Astrocyte of the cerebellum (primary cell): Measurements from ENCODE around the gene SLC43A3.

ENCODE experiments used
- DNase-seq: peaks from one replicate; pipeline ENCODE4 v3.0.0-alpha.2; 2011; ENCODE audit warnings: low read depth
- H3K4me3 ChIP-seq: 2 replicates; pipeline ENCODE4 v1.5.1; 2011; ENCODE audit warnings: mild to moderate bottlenecking, low read depth, low read length, moderate library complexity
- in situ Hi-C: cut with HindIII; loops from 2 replicates; pipeline ENCODE4 v1.10.0; 2017; ENCODE audit warnings: low sequenced_read_pairs
- TF ChIP-seq, protein P1 (sequence below): IDR thresholded peaks from 2 replicates; pipeline ENCODE4 v1.5.1; 2012; ENCODE audit warnings: low read length, low read depth, moderate library complexity, mild to moderate bottlenecking; ENCODE audit errors: missing control alignments

The SLC43A3 gene

DNA sequence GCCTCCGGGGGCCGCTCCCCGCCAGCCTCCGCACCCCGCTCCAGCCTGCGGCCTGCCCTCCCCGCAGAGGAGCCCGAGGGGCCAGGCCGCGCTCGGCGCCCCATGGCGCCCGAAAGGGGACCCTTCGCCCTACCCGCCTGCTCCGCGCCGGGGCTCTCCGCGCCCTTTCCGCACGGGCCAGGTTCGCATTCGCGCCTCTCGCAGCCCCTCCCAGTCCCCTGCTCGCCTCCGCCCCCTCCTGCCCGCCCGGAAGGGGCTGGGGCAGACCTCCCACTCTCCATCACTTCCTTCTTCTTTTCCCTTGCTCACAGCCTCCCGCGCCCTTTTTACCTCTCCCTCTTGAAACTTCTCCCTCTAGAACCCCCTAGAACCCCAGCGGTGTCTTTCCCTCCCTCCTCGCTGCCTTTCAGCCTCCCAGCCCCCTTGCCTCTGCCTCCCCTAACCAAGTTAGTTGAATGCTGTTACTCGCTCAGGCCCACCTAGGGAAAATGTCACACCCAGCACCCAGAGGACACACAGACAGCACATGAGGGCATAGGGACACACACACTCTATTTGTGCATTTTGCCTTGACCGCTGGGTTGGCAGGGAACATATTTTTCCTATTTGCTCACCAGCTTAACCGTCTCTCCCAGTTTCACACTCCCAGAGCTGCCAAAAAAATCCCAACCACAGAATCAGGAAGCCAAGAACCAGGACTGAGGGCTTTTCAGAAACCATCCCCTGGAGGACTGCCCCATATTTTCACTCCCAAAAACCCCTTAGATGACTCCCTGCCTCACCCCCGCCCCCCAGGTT is at the start of gene SLC43A3:
TSS of gene SLC43A3 (minus strand) at position 193 of the 798 bp plus-strand sequence. CDS start 949 bp downstream, outside the sequence.
- peak within 1 kb of the TSS; percentile 46 for H3K4me3 ChIP-seq
- in situ Hi-C loops = no loop called here
- TF ChIP-seq, protein P1, sequence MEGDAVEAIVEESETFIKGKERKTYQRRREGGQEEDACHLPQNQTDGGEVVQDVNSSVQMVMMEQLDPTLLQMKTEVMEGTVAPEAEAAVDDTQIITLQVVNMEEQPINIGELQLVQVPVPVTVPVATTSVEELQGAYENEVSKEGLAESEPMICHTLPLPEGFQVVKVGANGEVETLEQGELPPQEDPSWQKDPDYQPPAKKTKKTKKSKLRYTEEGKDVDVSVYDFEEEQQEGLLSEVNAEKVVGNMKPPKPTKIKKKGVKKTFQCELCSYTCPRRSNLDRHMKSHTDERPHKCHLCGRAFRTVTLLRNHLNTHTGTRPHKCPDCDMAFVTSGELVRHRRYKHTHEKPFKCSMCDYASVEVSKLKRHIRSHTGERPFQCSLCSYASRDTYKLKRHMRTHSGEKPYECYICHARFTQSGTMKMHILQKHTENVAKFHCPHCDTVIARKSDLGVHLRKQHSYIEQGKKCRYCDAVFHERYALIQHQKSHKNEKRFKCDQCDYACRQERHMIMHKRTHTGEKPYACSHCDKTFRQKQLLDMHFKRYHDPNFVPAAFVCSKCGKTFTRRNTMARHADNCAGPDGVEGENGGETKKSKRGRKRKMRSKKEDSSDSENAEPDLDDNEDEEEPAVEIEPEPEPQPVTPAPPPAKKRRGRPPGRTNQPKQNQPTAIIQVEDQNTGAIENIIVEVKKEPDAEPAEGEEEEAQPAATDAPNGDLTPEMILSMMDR = no peak
- peak; percentile 94 for DNase-seq

DNA sequence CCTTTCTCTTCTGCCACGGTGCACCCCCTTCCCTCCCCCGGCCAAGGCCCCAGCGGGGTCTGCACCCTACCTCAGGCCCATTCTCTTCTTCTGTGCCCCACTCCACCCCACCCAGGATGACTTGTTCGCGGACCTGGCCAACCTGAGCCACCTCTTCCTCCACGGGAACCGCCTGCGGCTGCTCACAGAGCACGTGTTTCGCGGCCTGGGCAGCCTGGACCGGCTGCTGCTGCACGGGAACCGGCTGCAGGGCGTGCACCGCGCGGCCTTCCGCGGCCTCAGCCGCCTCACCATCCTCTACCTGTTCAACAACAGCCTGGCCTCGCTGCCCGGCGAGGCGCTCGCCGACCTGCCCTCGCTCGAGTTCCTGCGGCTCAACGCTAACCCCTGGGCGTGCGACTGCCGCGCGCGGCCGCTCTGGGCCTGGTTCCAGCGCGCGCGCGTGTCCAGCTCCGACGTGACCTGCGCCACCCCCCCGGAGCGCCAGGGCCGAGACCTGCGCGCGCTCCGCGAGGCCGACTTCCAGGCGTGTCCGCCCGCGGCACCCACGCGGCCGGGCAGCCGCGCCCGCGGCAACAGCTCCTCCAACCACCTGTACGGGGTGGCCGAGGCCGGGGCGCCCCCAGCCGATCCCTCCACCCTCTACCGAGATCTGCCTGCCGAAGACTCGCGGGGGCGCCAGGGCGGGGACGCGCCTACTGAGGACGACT is 49.3 kb upstream of the SLC43A3 start:
- TF ChIP-seq, protein P1 = no peak
- H3K4me3 ChIP-seq = peak overlapping the region; percentile 18
- DNase-seq = no peak
- in situ Hi-C loops = no loop called here

DNA sequence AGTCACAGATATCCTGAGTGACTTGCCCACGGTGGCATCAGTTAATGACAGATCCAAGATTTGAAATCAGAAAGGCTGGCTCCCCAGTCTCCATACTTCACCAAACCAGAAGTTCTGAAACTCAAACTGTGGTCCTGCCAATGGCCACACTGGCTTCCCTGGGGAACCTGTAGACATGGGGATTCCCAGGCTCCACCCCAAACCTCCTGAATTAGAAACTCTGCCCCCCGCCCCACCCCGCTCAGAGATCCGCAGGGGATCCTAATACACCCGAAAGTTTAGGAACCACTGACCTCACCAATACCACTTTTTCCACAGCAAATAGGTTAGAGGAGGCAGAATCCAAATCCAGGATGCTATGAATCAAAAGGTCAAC is 48.7 kb upstream of the SLC43A3 start:
- no peak for DNase-seq
- no peak overlapping the region for H3K4me3 ChIP-seq
- in situ Hi-C loops = no loop called here
- TF ChIP-seq, protein P1 = no peak

DNA sequence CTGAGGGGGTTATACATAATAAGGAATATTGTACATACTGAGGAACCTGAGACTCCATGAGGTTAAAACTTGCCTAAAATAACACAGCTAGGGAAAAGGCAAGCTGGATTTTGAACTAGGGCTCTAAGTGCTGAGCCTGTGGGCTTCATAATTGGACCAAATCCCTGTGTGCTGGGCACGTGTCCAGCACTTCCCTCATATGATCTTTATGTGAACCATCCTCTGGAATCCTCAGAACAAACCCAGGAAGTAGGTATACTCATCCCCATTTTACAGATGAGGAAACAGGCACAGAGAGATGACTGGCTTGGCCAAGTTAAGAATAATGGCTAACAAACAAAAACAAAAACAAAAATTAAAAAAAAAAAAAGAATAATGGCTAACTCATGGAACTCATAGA is 48.3 kb upstream of the SLC43A3 start:
- in situ Hi-C loops = no loop called here
- no peak overlapping the region for H3K4me3 ChIP-seq
- TF ChIP-seq, protein P1 = no peak
- no peak for DNase-seq

DNA sequence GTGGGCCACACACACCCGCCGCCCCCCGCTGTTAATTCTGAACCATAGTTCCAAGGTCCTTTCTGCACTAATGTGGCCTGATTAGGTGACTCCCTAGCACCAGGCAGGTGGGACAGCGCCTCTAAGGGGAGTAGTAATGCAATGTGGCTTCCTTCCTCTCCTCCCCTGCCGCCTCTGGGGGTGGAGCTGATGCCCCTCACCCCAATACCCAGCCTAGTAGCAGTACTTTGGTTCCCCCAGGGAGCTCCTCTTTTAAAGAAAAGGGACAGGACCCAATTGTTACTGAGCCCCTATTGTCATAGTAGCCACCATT is 47.8 kb upstream of the SLC43A3 start:
- DNase-seq = no peak
- H3K4me3 ChIP-seq = no peak overlapping the region
- in situ Hi-C loops = no loop called here
- TF ChIP-seq, protein P1 = no peak

DNA sequence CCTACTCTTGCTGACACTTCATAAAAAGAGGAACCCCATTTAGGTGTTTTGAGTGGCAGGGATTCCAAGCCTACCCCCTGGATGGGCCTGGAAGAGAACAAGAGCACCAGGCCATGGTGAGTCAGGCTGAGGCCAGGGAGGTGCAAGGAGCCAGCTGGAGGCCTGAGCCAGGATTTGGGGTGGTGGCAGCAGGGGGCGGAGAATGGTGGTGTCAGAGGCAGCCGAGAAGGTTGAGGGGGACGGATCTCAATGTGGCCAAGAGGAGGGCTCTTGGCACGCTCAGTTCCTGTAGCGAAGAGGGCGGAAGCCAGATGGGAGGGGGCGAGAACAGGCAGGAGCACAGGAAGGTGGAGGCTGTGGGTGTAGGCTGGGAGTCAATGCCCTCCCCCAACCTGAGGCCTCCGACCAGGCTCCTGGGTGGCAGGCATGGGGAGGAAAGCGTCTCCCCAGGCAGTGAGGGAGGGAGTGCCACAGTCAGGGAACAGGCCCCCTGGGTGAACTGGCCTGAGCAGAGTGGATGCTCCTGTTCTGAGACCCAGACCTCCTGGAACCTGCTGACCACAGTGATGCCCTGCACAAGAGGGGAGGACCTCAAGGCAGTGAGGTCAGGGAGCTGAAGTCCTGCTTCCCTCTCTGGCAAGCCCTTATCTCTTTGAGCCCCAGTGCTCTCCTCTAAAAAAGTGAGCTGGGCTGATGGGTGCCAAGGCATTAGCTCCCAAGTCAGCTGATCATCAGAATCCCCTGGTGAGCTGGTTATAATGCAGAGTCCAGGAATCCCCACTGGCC is 47.3 kb upstream of the SLC43A3 start:
- in situ Hi-C loops = no loop called here
- no peak overlapping the region for H3K4me3 ChIP-seq
- no peak for DNase-seq
- TF ChIP-seq, protein P1 = no peak
